ENCODE measurements around the gene PCSK9. TPM values are rescaled to one million over a fixed set of nuclear protein-coding genes. Genes with fewer than 3 reads are reported as not detected.

PCSK9 gene
- total and polyA plus RNA-seq, 2 of the 4 experiments (the other 2 are of a cell fraction): under 0.01 to 0.17 TPM

DNA sequence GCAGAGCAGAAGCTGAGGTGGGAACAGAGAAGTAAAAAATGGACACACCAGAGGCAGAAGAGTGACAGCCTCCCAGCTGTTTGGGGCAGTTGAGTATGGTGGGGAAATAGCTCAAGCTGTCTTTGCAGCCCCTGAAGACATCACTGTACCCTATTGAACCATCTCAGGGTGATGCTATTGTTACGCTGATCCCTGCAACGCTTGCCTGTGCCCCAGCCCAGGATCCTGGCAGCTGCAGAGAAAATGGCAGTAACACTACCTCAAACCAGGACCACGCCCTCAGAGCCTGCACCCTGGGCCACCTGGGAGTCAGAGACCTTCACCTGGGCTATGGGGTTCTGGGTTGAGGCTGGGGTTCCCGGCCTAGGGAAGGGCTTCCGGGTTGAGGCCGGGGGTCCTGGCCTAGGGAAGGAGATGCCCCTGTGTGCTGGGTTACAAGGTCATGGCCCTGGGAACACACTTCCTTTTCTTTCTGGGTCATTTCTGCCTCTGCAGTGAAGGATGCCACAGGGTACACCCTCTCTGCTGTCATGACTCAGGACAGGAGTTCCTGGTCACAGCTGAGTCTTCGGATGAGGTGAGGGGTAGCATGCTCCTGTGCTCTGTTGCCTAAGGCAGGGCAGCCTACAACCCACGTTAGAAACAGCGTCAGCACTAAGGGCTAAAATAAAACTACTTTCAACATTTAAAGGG is 29.0 kb upstream of the PCSK9 start:
- intact Hi-C loops (cut with micrococcal nuclease) (no loop called here), dilution Hi-C loops (cut with HindIII; ENCODE audit: low sequenced_read_pairs, unreplicated experiment) (no loop called here), in situ Hi-C loops (cut with MboI; ENCODE audit: low sequenced_read_pairs) (no loop called here)
- H4K5ac ChIP-seq (ENCODE audit: low read depth, low read length): no peak overlapping the region
- H2BK20ac ChIP-seq (ENCODE audit: low read depth, low read length): no peak overlapping the region
- BruUV-seq (replicated peaks): no TSS peak
- no peaks in the 10 kb centered on the region for H4K20me1 ChIP-seq (ENCODE audit: insufficient read depth, low read length)
- ChIA-PET CTCF (interaction anchor here (1.4 kb wide), 1 partner anchor 60 kb away, joined by 3 read pairs; no protein-coding TSS in a partner anchor), POLR2A (ENCODE audit: unreplicated experiment) (no interaction called here)
- H3K18ac ChIP-seq (ENCODE audit: low read depth, low read length): no peak overlapping the region
- no peak overlapping the region for H3K27ac ChIP-seq (ENCODE audit: insufficient read depth, low read length)
- no peak overlapping the region for H2BK5ac ChIP-seq (ENCODE audit: low read depth, low read length, poor library complexity, severe bottlenecking)
- H3K9me1 ChIP-seq (ENCODE audit: insufficient read depth, low read length): peaks cover 9% of the 10 kb centered on the region
- H3K23ac ChIP-seq (ENCODE audit: low read depth, low read length): no peak overlapping the region
- H2BK15ac ChIP-seq (ENCODE audit: low read depth, low read length): no peak overlapping the region
- WGBS, 2 experiments (ENCODE audit: extremely low coverage in 2 of 2, insufficient read length in 1 of 2): no CpG with 5 or more reads among the region's 9 CpGs
- H3K4me1 ChIP-seq (ENCODE audit: control insufficient read depth, insufficient read depth, low read length): peaks cover 7% of the 10 kb centered on the region
- H3K4ac ChIP-seq (ENCODE audit: low read depth, low read length): no peak overlapping the region
- H3K27me3 ChIP-seq (ENCODE audit: control insufficient read depth, insufficient read depth, low read length): peaks cover 33% of the 10 kb centered on the region
- no peak overlapping the region for H4K8ac ChIP-seq (ENCODE audit: low read depth in 2 of 2, low read length in 2 of 2)
- no peak overlapping the region for H2AFZ ChIP-seq (replicated peaks; ENCODE audit: low read length, poor library complexity)
- DNase-seq (no peak), ATAC-seq (ENCODE audit: low read depth) (no peak)
- peaks cover 4% of the 10 kb centered on the region; the same call in 1 of the 2 replicates for H3K9me3 ChIP-seq (ENCODE audit: control insufficient read depth, insufficient read depth, low read length)
- H3K14ac ChIP-seq (replicated peaks; ENCODE audit: low read depth, low read length): no peak overlapping the region
- H3K4me2 ChIP-seq (ENCODE audit: low read depth, low read length): no peak overlapping the region
- H3K36me3 ChIP-seq (ENCODE audit: control insufficient read depth, insufficient read depth, low read length): no peaks in the 10 kb centered on the region
- no peak overlapping the region for H3K4me3 ChIP-seq (ENCODE audit: insufficient read depth, low read depth, low read length)
- TF ChIP-seq, protein P1, sequence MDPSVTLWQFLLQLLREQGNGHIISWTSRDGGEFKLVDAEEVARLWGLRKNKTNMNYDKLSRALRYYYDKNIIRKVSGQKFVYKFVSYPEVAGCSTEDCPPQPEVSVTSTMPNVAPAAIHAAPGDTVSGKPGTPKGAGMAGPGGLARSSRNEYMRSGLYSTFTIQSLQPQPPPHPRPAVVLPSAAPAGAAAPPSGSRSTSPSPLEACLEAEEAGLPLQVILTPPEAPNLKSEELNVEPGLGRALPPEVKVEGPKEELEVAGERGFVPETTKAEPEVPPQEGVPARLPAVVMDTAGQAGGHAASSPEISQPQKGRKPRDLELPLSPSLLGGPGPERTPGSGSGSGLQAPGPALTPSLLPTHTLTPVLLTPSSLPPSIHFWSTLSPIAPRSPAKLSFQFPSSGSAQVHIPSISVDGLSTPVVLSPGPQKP (IDR thresholded peaks at IDR 0.05; ENCODE audit: borderline replicate concordance, low read depth, low read length): no peak
- TF ChIP-seq RAD21 (IDR thresholded peaks at IDR 0.05; ENCODE audit: low read length): no peak
- H3K56ac ChIP-seq (ENCODE audit: extremely low read depth, insufficient read depth, low read length): no peak overlapping the region
- no peak overlapping the region for H2AK5ac ChIP-seq (ENCODE audit: low read depth, low read length)
- H2BK120ac ChIP-seq (ENCODE audit: low read depth, low read length): no peak overlapping the region
- no peak overlapping the region for H3K9ac ChIP-seq (ENCODE audit: low read depth, low read length)
- H4K91ac ChIP-seq (ENCODE audit: insufficient read depth, low read depth, low read length): no peak overlapping the region
- H3K79me1 ChIP-seq (ENCODE audit: low read depth in 1 of 2, low read length in 2 of 2): no peaks in the 10 kb centered on the region
- H2AK9ac ChIP-seq (replicated peaks; ENCODE audit: low read depth, low read length, poor library complexity): peak overlapping the region; percentile 39

All from IMR-90 (cell line).